IMR-90 (cell line): ENCODE measurements around the gene CITED4. TPM values are rescaled to one million over a fixed set of nuclear protein-coding genes. Genes with fewer than 3 reads are reported as not detected.

Experiments used
- ATAC-seq: fragments of 200-7000 bp; cut with Tn5 transposase; 2 replicates; pipeline ENCODE4 v1.9.1; 2020; ENCODE audit warnings: low read depth, mild to moderate bottlenecking, moderate library complexity
- BruUV-seq: library from RNA; stranded (reverse); fragments of 400-500 nt; replicated peaks from 2 replicates; lab custom pipeline; 2021; lab: Mats Ljungman, UMichigan
- CTCF ChIA-PET: fragments of 300-600 bp; formaldehyde crosslinking; extraction: SDS; loops from one replicate; lab custom pipeline; 2021; ENCODE audit warnings: antibody characterized with exemption; lab: Yijun Ruan, JAX
- POLR2A ChIA-PET: fragments of 300-600 bp; sonication (Branson Sonifier 250); formaldehyde crosslinking; loops from one replicate; lab custom pipeline; 2022; ENCODE audit warnings: antibody characterized with exemption; ENCODE audit not compliant: unreplicated experiment; lab: Charles Lee
- DNase-seq: peaks from one replicate; pipeline ENCODE4 v3.0.0; 2013
- H2AFZ ChIP-seq: replicated peaks from 2 replicates; pipeline ENCODE3; 2013; ENCODE audit warnings: low read length, mild to moderate bottlenecking; ENCODE audit not compliant: poor library complexity
- H2AK5ac ChIP-seq: 2 replicates; pipeline ENCODE4 v1.6.1; 2013; ENCODE audit warnings: low read depth, low read length, inconsistent platforms
- H2AK9ac ChIP-seq: replicated peaks from 2 replicates; pipeline ENCODE3; 2013; ENCODE audit warnings: mild to moderate bottlenecking, low read depth, low read length, moderate library complexity; ENCODE audit not compliant: poor library complexity
- H2BK120ac ChIP-seq: 2 replicates; pipeline ENCODE4 v1.6.1; 2013; ENCODE audit warnings: low read depth, low read length, inconsistent platforms
- H2BK15ac ChIP-seq: 3 replicates; pipeline ENCODE4 v1.6.1; 2013; ENCODE audit warnings: low read depth, low read length, inconsistent platforms
- H2BK20ac ChIP-seq: 2 replicates; pipeline ENCODE4 v1.6.1; 2013; ENCODE audit warnings: low read depth, mild to moderate bottlenecking, inconsistent platforms, low read length, moderate library complexity
- H2BK5ac ChIP-seq: 2 replicates; pipeline ENCODE4 v1.6.1; 2013; ENCODE audit warnings: mild to moderate bottlenecking, low read depth, low read length, inconsistent platforms; ENCODE audit not compliant: poor library complexity, severe bottlenecking
- H3K14ac ChIP-seq: replicated peaks from 2 replicates; pipeline ENCODE4 v1.6.1; 2013; ENCODE audit warnings: low read depth, low read length, inconsistent platforms
- H3K18ac ChIP-seq: 2 replicates; pipeline ENCODE4 v1.6.1; 2013; ENCODE audit warnings: low read depth, low read length, control low read depth
- H3K23ac ChIP-seq: 2 replicates; pipeline ENCODE4 v1.6.1; 2013; ENCODE audit warnings: low read depth, low read length, inconsistent platforms
- H3K27ac ChIP-seq: 2 replicates; pipeline ENCODE4 v1.5.1; 2013; ENCODE audit warnings: mild to moderate bottlenecking, control low read depth, low read length; ENCODE audit not compliant: insufficient read depth
- H3K27me3 ChIP-seq: 2 replicates; pipeline ENCODE4 v1.6.1; 2013; ENCODE audit warnings: low read length; ENCODE audit not compliant: control insufficient read depth, insufficient read depth
- H3K36me3 ChIP-seq: 2 replicates; pipeline ENCODE4 v1.6.1; 2013; ENCODE audit warnings: low read length, mixed read lengths; ENCODE audit not compliant: control insufficient read depth, insufficient read depth
- H3K4ac ChIP-seq: 2 replicates; pipeline ENCODE4 v1.6.1; 2013; ENCODE audit warnings: low read depth, low read length, inconsistent platforms
- H3K4me1 ChIP-seq: 2 replicates; pipeline ENCODE4 v1.6.1; 2013; ENCODE audit warnings: low read length, mixed read lengths; ENCODE audit not compliant: control insufficient read depth, insufficient read depth
- H3K4me2 ChIP-seq: 2 replicates; pipeline ENCODE4 v1.6.1; 2013; ENCODE audit warnings: low read depth, mild to moderate bottlenecking, control low read depth, low read length, moderate library complexity
- H3K4me3 ChIP-seq: 2 replicates; pipeline ENCODE4 v1.5.1; 2013; ENCODE audit warnings: low read depth, mild to moderate bottlenecking, control low read depth, low read length, moderate library complexity; ENCODE audit not compliant: insufficient read depth
- H3K56ac ChIP-seq: 2 replicates; pipeline ENCODE4 v1.6.1; 2013; ENCODE audit warnings: low read length, inconsistent platforms; ENCODE audit not compliant: insufficient read depth; ENCODE audit errors: extremely low read depth
- H3K79me1 ChIP-seq, 2 experiments: 2 replicates each; pipeline ENCODE4 v1.6.1; 2013; ENCODE audit warnings: low read length in 2 of 2, inconsistent platforms in 1 of 2, low read depth in 1 of 2
- H3K9ac ChIP-seq: 2 replicates; pipeline ENCODE4 v1.6.1; 2013; ENCODE audit warnings: low read depth, low read length, control low read depth
- H3K9me1 ChIP-seq: 2 replicates; pipeline ENCODE4 v1.6.1; 2013; ENCODE audit warnings: low read length, inconsistent platforms; ENCODE audit not compliant: insufficient read depth
- H3K9me3 ChIP-seq: 2 replicates; pipeline ENCODE4 v1.6.1; 2013; ENCODE audit warnings: low read length; ENCODE audit not compliant: control insufficient read depth, insufficient read depth
- H4K20me1 ChIP-seq: 2 replicates; pipeline ENCODE4 v1.6.1; 2013; ENCODE audit warnings: low read length, inconsistent platforms; ENCODE audit not compliant: insufficient read depth
- H4K5ac ChIP-seq: 2 replicates; pipeline ENCODE4 v1.6.1; 2013; ENCODE audit warnings: mild to moderate bottlenecking, low read depth, low read length, control low read depth
- H4K8ac ChIP-seq, 2 experiments: 2 replicates each; pipeline ENCODE4 v1.6.1; 2013; ENCODE audit warnings: low read depth in 2 of 2, low read length in 2 of 2, control low read depth in 1 of 2, inconsistent platforms in 1 of 2
- H4K91ac ChIP-seq: 2 replicates; pipeline ENCODE4 v1.6.1; 2013; ENCODE audit warnings: low read depth, low read length, inconsistent platforms; ENCODE audit not compliant: insufficient read depth
- MAFK ChIP-seq: IDR thresholded peaks from 2 replicates; pipeline ENCODE4 v1.6.1; 2012; ENCODE audit warnings: low read depth, low read length, improper control_type of control experiment
- POLR2A ChIP-seq: IDR thresholded peaks from 2 replicates; pipeline ENCODE4 v1.6.1; 2012; ENCODE audit warnings: mild to moderate bottlenecking, low read depth, low read length
- WGBS, 2 experiments: methylation state at CpG; one replicate each; pipeline versions ENCODE4 v1.1.5 to v1.1.7; 2013; ENCODE audit warnings: missing lambda C conversion rate in 2 of 2; ENCODE audit not compliant: insufficient read length in 1 of 2; ENCODE audit errors: extremely low coverage in 2 of 2; 5-methylcytosine and 5-hydroxymethylcytosine counted together
- dilution Hi-C: fragments of 300-500 bp; cut with HindIII; formaldehyde crosslinking; loops from one replicate; pipeline ENCODE4 v1.14.3; 2018; ENCODE audit warnings: low sequenced_read_pairs; ENCODE audit not compliant: unreplicated experiment
- in situ Hi-C: fragments of 300-500 bp; cut with MboI; formaldehyde crosslinking; loops from 3 replicates; pipeline ENCODE4 v1.14.3; 2019; ENCODE audit warnings: low sequenced_read_pairs, inconsistent platforms, mixed read lengths
- intact Hi-C: fragments of 100-400 bp; cut with micrococcal nuclease; formaldehyde crosslinking; loops from 2 replicates; pipeline ENCODE4 v1.10.0; 2022
- polyA plus RNA-seq, 3 experiments: library from polyadenylated mRNA; depleted of rRNA; stranded (reverse); fragments of >200 nt; gene quantifications; 2 replicates each; pipeline ENCODE4 v1.2.3, GENCODE V29; 2012; ENCODE audit warnings: low replicate concordance in 1 of 3
- total RNA-seq: library from RNA; depleted of rRNA; stranded (reverse); fragments of >200 nt; gene quantifications from 2 replicates; pipeline ENCODE4 v1.2.3, GENCODE V29; 2012

Gene CITED4
- total and polyA plus RNA-seq, 2 of the 4 experiments (the other 2 are of a cell fraction), result under 0.01 to 1.6 TPM

- Histone ChIP-seq H3K4ac (0 out of 2 replicates have a peak overlapping the region, but pooled peaks have one; percentile 3), H3K79me1 (no peaks in the 10 kb centered on the region; a peak in 1 of 4 replicates), H2BK120ac (no peak overlapping the region), H4K8ac (no peak overlapping the region), H2AK5ac (peak overlapping the region; percentile 48; the same call in 1 of the 2 replicates), H3K4me3 (no peak overlapping the region), H2AFZ (no peak overlapping the region), H4K20me1 (no peaks in the 10 kb centered on the region), H3K27ac (no peak overlapping the region), H2AK9ac (no peak overlapping the region), H3K14ac (no peak overlapping the region), H3K23ac (no peak overlapping the region), H3K4me2 (no peak overlapping the region), H3K9ac (no peak overlapping the region), H4K5ac (no peak overlapping the region), H3K18ac (no peak overlapping the region), H4K91ac (no peak overlapping the region), H3K27me3 (peaks cover 5% of the 10 kb centered on the region; the same call in 1 of the 2 replicates), H2BK15ac (0 out of 3 replicates have a peak overlapping the region, but pooled peaks have one; percentile 27), H3K9me3 (peaks cover 4% of the 10 kb centered on the region; the same call in 1 of the 2 replicates), H2BK20ac (peak overlapping the region; percentile 3; the same call in 1 of the 2 replicates), H3K56ac (no peak overlapping the region), H2BK5ac (no peak overlapping the region), H3K4me1 (peaks cover 9% of the 10 kb centered on the region), H3K9me1 (peaks cover 11% of the 10 kb centered on the region; the same call in 1 of the 2 replicates), H3K36me3 (no peaks in the 10 kb centered on the region)
- intact Hi-C loops (no loop called here), in situ Hi-C loops (no loop called here), dilution Hi-C loops (no loop called here)
- ATAC-seq (no peak), DNase-seq (no peak)
- BruUV-seq, result no TSS peak
- WGBS, 2 experiments, result no CpG with 5 or more reads among the region's 6 CpGs
- CTCF ChIA-PET, result interaction anchor here (1.1 kb wide), 1 partner anchor 56 kb away, joined by 3 read pairs; no protein-coding TSS in a partner anchor
- TF ChIP-seq MAFK (peak; percentile 69), POLR2A (no peak)
- POLR2A ChIA-PET, result no interaction called here
These were observed 18.8 kb upstream of the CITED4 start for GRCh38 chr1:40880813-40881549.
